H1 (cell line): ENCODE measurements around the gene LCE3D. TPM values are rescaled to one million over a fixed set of nuclear protein-coding genes. Genes with fewer than 3 reads are reported as not detected.

ENCODE experiments used
- GABPA ChIP-seq: IDR thresholded peaks from 2 replicates; pipeline ENCODE4 v1.6.1; 2011; ENCODE audit warnings: mild to moderate bottlenecking, low read length, moderate library complexity, borderline replicate concordance; ENCODE audit not compliant: insufficient read depth
- KDM5A ChIP-seq: fragments of 200-600 bp; IDR thresholded peaks from 2 replicates; pipeline ENCODE4 v1.7.1; 2012; ENCODE audit warnings: mild to moderate bottlenecking, low read length, inconsistent platforms, mixed read lengths
- MAFK ChIP-seq: IDR thresholded peaks from 2 replicates; pipeline ENCODE4 v1.6.1; 2012; ENCODE audit warnings: low read depth, mild to moderate bottlenecking, improper control_type of control experiment, low read length
- POLR2AphosphoS5 ChIP-seq: IDR thresholded peaks from 2 replicates; pipeline ENCODE4 v1.6.1; 2011; ENCODE audit warnings: low read depth, low read length
- RNF2 ChIP-seq: fragments of 200-900, 300-1000 bp; sonication (generic); IDR thresholded peaks from 2 replicates; pipeline ENCODE4 v1.7.1; 2016; ENCODE audit warnings: borderline replicate concordance, low read depth, mild to moderate bottlenecking, antibody characterized with exemption, low read length; ENCODE audit not compliant: poor library complexity, severe bottlenecking; ENCODE audit errors: missing control alignments
- SRF ChIP-seq: IDR thresholded peaks from 2 replicates; pipeline ENCODE4 v1.6.1; 2011; ENCODE audit warnings: mild to moderate bottlenecking, low read depth, low read length, moderate library complexity
- TAF7 ChIP-seq: optimal IDR thresholded peaks from 2 replicates; pipeline ENCODE3; 2011; ENCODE audit warnings: low read depth, mild to moderate bottlenecking, inconsistent platforms, low read length, moderate library complexity, borderline replicate concordance
- ZNF274 ChIP-seq: IDR thresholded peaks from 2 replicates; pipeline ENCODE4 v1.7.0; 2012; ENCODE audit warnings: low read length, borderline replicate concordance; ENCODE audit errors: extremely low read depth
- polyA plus RNA-seq, 7 experiments: library from polyadenylated mRNA; depleted of rRNA in 3 of 7; stranded (reverse) in 5 of 7; unstranded in 2 of 7; fragments of >200 nt in 5 of 7; fragments of 200-250 nt in 2 of 7; gene quantifications; 1 replicate in 5 of 7; 2 replicates in 1 of 7; 4 replicates in 1 of 7; pipeline versions ENCODE4 v1.2.1 to v1.2.3, GENCODE V29; 2011 to 2013; ENCODE audit warnings: missing spikeins in 2 of 7, mixed read lengths in 2 of 7
- total RNA-seq: library from RNA; stranded (reverse); fragmentation: NEBNext Ultra II Directional; extraction: Animal tissue kit (Norgen Biotek cat#: 25700); gene quantifications from 2 replicates; pipeline ENCODE4 v1.2.1, GENCODE V29; 2021

LCE3D gene
- total and polyA plus RNA-seq, 2 of the 8 experiments (the other 6 are each of a cell fraction or from before 2014, with no cell fraction given): not detected

- TF ChIP-seq TAF7 (no peak), POLR2AphosphoS5 (no peak), RNF2 (no peak), ZNF274 (no peak), MAFK (no peak), KDM5A (no peak), GABPA (no peak), SRF (no peak)
Measured at GRCh38 chr1:152613511-152613910, 33.2 kb upstream of the LCE3D start, which contains the start of gene LCE3B (continued).
